Mammary epithelial cell (primary cell): ENCODE measurements around the gene TBATA.

Source experiments
- CTCF ChIP-seq, 2 donors: IDR thresholded peaks in 1 of 2; conservative IDR thresholded peaks in 1 of 2; 2 replicates each; pipeline ENCODE4 v1.5.1; 2011 to 2012; ENCODE audit warnings: inconsistent platforms in 2 of 2, low read length in 2 of 2, mild to moderate bottlenecking in 2 of 2, control low read depth in 1 of 2, low read depth in 1 of 2; ENCODE audit not compliant: insufficient read depth in 1 of 2; ENCODE audit errors: extremely low read depth in 1 of 2
- EZH2 ChIP-seq: IDR thresholded peaks from 2 replicates; pipeline ENCODE4 v1.6.1; 2012; ENCODE audit warnings: low read length, inconsistent platforms, borderline replicate concordance

GRCh38 chr10:70729763-70730357 lies 55.3 kb downstream of the TBATA start:
- TF ChIP-seq CTCF (conservative IDR thresholded peaks at IDR 0.05 in 1 of 2, IDR thresholded peaks at IDR 0.05 in 1 of 2; ENCODE audit: extremely low read depth in 1 of 2, insufficient read depth in 1 of 2, low read depth in 1 of 2, low read length in 2 of 2) (no peak), EZH2 (no peak)
